HG02759 (cell line): ENCODE results near the gene IFNA8.
A peak's percentile ranks its signal among the peaks of the same experiment; 100 is the strongest.
"Not testable (repeated sequence)": the region's sequence is repeated elsewhere in the genome, so short reads cannot be mapped to it uniquely, and the experiment has no call there.

Experiments used
- ATAC-seq: cut with Tn5 transposase; IDR thresholded peaks from one replicate; pipeline ENCODE4 v1.9.1; 2021; ENCODE audit warnings: mild to moderate bottlenecking, moderate library complexity; ENCODE audit not compliant: unreplicated experiment

Gene IFNA8

GRCh38 chr9:21408817-21409216 lies at the start of gene IFNA8:
IFNA8 (plus strand) TSS chr9:21409117; CDS start chr9:21409177, 60 bp downstream.
- no peak for ATAC-seq

- no peak for ATAC-seq
Measured at GRCh38 chr9:21362287-21362686, 46.6 kb upstream of the IFNA8 start.

GRCh38 chr9:21367169-21367568 lies 41.7 kb upstream of the IFNA8 start:
- peak; percentile 91 for ATAC-seq

GRCh38 chr9:21367957-21368356 lies 41.0 kb upstream of the IFNA8 start, which contains the start of gene IFNA13:
IFNA13 (minus strand) TSS chr9:21368057; CDS start chr9:21368010, 47 bp downstream.
- ATAC-seq, result no peak

- ATAC-seq, result not testable (repeated sequence)
Measured at GRCh38 chr9:21371467-21371866, 37.5 kb upstream of the IFNA8 start.

GRCh38 chr9:21381448-21382339 lies 27.2 kb upstream of the IFNA8 start:
- ATAC-seq, result peak; percentile 96

GRCh38 chr9:21383627-21384026 lies 25.3 kb upstream of the IFNA8 start:
- no peak for ATAC-seq

- peak; percentile 22 for ATAC-seq
Measured at GRCh38 chr9:21385131-21385670, 23.7 kb upstream of the IFNA8 start, which contains the start of gene IFNA2. IFNA2 (minus strand) TSS chr9:21385398; CDS start chr9:21385329, 69 bp downstream.

GRCh38 chr9:21392270-21392669 lies 16.6 kb upstream of the IFNA8 start:
- ATAC-seq, result peak; percentile 84

- ATAC-seq, result peak; percentile 76
Measured at GRCh38 chr9:21395778-21396717, 12.9 kb upstream of the IFNA8 start.

GRCh38 chr9:21398955-21399489 lies 9.9 kb upstream of the IFNA8 start:
- ATAC-seq, result no peak

- ATAC-seq, result no peak
Measured at GRCh38 chr9:21399956-21400355, 9.0 kb upstream of the IFNA8 start.

- peak; percentile 74 for ATAC-seq
Measured at GRCh38 chr9:21402386-21403251, 6.3 kb upstream of the IFNA8 start.

GRCh38 chr9:21404146-21404545 lies 4.8 kb upstream of the IFNA8 start:
- no peak for ATAC-seq

GRCh38 chr9:21412107-21412506 lies 3.2 kb downstream of the IFNA8 start:
- ATAC-seq, result peak; percentile 76

GRCh38 chr9:21413151-21413550 lies 4.2 kb downstream of the IFNA8 start:
- ATAC-seq, result no peak

GRCh38 chr9:21413624-21414023 lies 4.7 kb downstream of the IFNA8 start:
- peak; percentile 54 for ATAC-seq

- ATAC-seq, result no peak
Measured at GRCh38 chr9:21414220-21414940, 5.5 kb downstream of the IFNA8 start.
